Activated CD4-positive, alpha-beta T cell treated with anti-CD3 and anti-CD28 coated beads, Interleukin-2, amount 50 U/mL, for 1 hour (primary cell): Measurements from ENCODE around the gene HOXB6.
A peak's percentile ranks its signal among the peaks of the same experiment; 100 is the strongest.

Experiments
- DNase-seq: peaks from one replicate; pipeline ENCODE4 v3.0.0-alpha.2; 2020

Gene HOXB6

DNA sequence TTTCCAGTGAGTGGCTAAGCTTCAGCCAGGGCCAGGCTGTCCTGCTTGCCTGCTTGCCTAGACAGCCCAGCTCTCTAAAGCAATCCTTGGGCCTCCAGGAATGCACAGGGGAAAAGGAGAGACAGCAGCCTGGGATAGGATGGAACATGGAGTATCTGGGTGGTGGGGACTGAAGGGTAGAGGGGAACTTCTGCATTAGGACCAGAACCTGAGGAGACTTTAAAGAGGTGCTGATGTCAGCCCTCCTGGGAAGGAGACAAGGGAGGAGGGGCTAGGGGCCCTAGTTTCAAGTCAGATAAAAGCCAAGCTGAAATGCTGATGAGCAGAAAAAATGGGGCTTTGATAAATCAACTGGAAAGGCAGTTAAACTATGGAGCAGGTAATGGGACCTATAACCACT lies 4.2 kb upstream of the HOXB6 start:
- DNase-seq: no peak

DNA sequence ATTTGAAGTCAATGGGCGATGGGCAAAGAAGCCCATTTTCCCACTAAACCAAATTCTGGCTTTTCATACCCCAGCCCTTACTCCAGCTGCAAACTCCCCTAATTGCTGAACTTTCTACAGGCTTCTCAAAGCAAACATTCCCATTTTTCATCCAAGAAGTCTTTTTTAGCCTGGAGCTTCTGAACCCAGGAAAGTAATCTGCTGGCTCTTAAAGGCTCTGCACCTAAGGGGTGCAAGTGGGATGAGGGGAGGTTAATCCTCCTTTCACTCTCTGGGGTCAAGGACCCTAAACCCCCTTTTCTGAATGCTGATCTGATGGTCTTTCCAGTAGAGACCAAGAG lies 3.7 kb upstream of the HOXB6 start:
- no peak for DNase-seq

DNA sequence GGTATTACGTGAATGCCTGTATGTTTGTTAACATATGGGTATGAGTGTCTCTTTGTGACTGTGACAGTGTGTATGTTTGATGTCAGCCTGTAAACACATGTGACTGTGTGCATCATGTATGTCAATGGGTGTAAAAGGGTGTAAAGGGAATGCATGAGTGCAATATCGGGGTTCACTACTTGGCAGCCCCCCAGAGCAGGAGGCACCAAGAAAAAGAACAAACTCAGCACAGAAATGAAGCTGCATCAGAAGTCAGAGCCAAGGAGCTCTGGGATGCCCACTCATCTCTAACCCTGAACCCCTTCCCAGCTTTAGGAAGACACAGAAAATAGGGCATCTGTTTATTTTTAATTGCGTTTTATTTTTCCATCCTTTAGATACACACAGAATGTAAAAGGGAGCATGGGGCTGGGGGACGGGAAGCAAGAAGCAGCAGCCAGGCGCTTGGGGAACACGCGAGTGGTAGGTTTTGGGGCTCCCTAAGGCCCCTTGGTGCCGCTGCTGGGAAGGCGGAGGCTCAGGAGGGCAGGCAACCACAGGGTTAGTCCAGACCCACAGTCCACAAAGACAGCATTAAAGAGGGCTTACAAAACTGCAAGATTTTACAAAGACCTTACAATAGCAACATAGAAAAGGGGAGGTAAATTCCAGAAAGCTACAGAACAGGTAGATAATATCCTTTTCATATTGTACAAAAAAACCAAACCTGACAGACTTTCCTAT lies 2.3 kb upstream of the HOXB6 start:
- no peak for DNase-seq

DNA sequence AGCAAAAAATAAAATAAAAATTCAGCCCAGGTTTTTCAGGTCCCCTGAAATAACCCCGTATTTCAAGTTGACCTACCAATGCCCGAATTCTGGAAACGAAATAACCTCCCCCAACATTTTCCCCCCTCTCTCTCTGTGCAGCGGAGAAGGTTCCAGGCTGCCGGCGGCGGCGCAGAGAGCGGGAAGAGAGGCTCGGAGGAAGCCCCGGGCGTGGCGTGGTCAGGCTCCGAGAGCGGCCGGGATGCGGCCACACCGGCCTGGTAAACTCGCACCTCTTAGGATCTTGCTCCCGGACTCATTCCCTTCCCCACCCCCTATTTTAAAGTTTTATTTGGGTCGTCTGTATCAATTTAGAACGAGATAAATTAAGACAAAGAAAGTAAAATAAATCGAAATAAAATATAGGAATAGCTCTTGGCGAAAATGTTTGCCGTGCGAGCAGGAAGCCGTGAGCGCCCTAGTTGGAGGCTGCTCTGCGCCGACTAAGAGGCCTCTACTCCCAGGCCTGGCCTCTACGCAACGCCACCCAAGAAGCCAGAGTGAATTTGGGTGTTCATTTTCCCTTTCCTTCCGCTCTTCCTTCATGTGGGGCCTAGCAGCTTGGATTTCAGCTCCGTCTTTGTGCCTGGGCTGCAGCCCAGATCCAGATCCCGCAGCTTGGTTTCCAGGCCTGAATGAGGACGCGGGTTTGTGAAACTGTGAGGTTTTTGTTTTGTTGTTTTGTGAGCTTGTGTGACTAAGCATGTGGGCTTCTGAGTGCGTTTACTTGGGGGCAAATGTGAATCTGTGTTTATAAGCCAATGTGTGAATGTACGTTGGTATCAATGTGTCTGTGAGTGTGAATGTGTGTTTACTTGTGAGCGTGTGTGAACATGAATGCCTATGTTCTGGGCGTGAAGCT lies 1.5 kb upstream of the HOXB6 start:
- no peak for DNase-seq

DNA sequence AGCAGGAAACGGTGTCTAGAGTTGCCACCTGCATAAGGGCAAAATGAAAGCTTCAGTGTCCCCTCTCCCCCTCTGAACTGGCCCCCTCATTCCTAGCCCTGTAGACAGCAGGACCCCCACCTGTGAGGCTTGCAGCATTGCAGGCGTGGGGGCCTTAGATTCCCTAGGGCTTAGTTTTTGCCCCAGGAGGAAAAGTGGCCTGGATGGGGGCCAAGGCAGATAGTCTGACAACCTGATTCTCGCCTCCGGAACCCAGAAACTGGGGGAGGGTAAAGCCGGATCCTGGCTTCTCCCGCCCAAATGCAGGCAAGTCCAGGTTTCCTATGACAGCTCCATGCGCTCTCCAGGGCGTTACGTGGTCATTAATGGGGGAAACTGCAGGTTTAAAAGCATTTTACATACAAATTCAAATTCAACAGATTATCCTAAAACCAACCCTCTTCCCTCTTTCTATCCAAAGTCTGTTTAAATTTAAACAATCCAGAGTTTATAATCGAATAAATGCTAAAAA lies 678 bp upstream of the HOXB6 start:
- DNase-seq: no peak

DNA sequence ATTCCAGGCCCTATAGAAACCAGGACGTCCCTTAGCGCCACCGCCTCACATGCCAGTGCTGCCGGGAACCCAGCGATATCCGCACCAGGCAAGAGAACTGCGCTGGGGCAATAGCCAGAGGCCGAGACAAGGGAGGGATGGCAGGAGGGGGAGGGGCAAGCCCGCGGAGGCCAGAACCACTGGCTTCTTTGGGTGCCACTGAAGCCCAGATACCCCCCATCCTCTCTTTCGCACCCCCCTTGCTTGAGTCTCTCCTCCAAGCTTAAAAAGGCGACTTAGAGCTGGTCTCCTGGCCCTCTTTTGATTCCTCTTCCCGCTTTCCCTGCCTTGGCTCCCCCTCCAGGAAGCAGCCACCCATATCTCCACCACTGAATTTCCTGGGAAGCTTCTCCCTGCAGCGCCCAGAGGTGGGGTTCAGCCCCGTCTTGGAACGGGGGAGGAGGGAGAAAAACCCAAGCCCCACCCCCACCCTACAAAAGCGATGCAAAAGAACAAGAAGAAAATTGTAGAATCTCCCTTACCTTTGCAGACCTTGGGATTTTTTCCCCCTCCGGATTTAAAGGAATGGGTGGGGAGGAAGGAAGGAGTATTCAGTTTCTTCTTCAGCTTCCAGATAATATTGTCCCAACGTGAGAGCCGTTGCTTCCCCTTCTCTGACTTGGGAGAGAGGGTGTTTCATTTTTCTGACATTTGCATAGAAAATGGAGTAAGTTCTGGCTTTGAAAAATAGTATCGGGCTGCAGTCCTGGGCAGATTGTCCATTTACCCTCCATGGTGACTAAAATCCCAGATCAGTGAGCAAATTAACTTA lies 622 bp downstream of the HOXB6 start:
- DNase-seq: no peak

DNA sequence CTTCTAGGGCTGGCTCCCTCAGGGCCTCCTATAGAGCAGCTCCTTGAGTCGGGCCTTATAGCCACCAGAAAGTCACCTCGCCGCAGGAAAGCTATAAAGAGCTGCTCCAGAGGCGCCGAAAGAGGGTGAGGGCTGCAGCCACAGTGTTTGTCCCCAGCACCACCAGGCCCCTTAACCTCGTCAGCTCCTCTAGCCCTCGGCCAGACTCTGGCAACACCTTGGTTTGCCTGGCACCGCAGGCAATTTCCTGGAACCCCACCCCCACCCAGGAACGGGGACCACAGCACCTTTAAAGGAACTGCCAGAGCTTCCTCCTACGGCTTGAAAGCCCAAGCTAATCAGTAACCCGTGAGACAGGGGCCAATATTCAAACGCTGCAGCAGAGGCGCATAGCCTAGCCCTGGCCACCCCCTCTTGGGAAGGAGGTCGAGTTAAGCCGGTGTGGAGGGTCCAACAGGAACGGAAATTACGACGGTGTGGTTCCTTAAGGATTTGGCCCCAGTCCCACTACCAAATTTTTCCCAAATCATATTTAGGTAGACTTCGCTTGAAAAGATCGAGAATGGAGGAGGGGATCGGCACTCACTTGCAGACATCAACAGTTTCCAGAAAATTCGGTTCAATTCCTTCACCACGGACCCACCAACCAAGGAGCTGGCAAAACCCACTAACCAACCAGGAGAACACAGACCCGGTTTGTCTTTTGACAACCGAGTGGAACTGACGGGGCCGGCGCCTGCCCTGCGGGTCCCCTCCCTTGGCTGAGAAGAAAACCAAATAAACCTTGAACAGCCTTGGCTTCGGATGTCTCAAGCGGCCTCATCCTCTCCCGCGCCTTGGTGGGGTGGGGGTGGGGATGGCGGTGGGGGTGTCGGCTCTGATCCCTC lies 3.0 kb downstream of the HOXB6 start:
- no peak for DNase-seq

DNA sequence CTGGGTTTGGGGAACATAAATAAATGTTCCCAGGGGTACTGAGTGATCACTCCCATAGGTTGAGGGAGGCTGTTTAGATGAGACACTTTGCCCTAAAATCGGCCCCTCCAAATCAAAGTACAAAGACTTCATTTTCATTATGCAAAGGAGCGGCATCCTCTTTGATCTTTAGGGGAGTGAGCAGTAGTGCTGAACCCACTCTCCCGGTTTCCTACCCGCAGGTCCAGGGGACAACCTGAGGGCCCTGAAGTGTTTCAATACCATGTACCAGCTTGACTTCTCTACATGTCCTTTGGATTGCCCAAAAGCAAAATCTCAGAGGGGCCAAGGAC lies 3.6 kb downstream of the HOXB6 start:
- DNase-seq: no peak

DNA sequence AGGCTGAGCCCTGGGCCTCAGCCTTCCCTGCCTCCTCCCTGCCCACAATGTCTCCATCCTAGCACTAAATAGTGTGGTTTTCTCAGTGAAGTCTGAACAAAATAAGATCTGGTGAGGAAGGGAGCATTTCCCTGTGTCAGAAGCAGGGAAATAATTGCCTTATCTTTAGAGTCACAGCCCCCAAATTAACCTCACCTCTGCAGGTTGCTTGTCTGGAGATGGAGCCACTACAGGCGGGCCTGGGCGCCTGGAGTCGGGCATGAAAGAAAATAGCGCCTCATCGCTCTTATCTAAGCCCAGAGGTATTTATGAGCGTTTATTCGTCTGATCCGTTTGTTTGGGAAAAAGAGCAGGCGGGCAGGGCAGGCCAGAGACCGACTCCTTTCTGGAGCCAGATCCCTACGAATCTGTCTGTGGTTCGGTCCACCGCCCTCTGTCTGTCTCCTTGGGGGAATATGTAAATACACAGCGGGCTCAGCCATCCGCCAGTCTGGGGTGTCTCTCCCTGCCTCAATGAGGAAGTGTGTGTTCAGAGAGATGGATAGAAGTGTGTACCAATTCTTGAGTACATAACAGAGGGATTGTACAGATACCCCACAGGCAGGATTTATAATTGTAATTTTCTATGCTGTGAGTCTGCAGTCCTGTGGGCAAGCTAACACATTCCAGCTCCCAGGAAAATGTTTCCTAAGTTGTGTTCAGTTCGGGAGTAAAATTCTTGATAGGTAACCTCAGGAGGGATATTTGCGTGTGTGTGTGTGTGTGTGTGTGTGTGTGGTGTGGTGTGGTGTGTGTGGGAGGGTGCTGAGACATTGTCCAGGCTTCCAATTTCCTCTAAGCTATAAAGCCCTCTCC lies 4.3 kb downstream of the HOXB6 start:
- DNase-seq: no peak

DNA sequence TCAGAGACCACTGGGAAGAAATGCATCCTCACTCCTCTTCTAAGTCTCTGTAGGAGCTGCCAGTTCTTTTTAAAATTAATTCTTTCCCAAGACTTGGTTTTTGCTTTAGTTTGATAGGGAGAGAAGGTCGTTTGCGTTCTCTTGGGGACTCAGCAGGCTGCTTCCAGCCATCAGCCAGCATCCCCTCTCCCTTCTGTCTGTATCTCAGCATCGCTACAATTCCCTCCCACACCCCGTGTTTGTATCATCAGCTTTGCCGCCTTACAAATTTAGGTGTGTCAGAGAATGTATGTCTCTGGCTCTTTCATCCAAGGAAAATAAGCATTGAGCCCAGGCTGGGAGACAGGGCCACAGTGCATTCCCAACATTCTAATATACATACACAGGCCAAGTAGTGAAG lies 5.4 kb downstream of the HOXB6 start:
- no peak for DNase-seq

DNA sequence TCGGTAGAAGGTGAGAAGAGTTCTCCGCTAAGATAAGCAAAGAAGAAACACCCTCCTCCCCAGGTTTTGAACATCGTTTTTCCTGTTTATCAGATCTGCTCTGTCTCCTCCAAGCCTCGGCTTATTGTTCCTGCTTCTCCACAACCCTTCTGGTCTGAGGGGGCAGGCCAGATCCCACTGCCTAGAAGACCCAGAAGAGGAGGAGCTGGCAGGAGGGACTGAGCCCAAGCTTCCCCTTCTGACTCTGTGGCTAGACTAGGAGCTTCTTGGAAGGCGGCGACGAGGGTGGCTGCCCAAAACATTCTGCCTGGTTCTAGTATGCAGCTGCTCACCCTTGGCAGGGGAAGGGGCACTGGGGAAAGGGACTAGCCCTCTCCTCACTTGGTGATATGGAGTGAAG lies 6.0 kb downstream of the HOXB6 start:
- DNase-seq: no peak

DNA sequence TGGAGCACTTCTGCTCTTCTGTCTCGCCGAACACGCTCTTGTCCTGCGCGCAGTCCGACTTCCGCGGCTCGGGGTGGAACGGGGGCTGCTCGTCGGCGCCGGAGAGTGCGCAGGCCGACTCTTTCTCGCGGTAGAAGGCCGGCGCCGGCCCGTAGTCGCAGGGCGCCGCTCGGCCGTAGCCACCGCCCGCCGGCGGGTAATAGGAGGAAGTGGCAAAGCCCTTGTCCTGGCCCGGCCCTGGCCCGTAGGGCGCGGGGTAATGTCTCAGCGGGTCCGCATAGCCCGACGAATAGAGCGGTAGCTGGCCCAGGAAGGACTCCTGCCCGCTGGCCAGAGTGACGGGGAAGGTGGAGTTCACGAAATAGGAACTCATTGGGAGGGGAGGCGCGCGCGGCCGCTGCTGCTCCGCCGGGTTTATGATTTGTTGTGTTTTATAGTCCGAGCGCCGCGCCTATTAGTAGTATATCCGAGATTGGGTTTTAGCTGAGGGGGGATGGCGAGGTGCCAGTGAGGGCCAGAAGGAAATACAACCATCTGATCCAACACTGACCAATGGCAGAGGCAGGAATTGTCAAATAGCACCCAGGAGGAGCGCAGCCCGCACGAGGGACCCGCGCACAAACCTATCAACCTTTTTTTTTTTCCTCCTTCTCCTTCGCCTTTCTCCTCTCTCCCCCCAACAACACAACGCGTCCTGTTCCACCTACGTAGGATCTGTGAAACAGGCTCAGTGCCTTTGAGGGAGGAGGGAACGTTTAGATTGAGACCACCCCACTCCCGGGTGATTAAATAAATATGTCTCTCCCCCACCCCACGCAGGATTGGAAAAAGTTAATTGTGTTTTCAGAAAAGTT lies 6.8 kb downstream of the HOXB6 start:
- DNase-seq: no peak

DNA sequence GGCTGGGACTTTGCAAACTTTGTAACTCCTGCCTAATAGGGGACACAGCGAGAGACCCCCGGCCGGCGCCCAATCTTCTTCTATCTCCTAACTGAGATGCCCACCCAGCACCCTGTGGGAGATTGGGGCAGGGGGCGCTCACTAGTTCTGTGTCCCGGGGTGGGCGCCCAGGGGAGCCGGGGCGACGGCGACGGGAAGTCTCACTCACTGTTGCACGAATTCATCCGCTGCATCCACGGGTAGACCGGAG lies 7.3 kb downstream of the HOXB6 start:
- DNase-seq: no peak

DNA sequence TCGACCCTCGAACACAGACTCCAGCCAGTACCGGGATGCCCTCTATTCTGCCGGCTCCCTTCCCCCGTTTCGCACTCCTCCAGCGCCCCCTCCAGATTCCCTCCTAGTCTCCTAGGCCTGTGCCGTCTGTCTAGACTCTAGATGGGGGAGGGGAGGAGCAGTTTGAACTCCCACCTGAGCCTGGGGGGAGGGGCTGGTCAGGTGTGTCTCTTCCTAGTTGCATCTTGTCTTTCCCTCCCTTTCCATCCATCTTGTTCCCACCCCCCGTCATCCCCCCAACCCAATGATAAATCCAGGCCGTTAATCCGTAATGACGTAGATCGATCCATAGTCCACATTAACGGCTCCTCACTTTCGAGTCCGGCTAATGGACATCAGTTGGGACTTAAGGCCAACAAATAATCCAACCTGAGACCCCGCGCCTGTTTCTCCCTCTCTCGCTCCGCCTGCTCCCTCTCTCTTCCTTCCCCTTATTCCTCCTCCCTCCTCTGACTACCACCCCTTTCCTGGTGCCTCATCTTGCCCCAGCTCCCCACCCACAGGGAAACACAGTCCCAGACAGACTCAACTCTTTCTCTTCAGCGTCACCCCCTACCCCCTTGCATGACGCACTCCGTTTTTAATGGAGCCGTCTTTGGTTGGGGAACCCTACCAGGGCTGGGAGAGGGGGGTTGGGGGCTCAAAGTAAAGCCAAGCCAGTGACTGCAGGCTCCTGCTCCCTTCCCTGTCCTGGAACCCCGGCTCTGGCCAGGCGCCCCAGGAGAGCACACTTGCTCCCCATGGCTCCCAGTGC lies 7.9 kb downstream of the HOXB6 start:
- no peak for DNase-seq

DNA sequence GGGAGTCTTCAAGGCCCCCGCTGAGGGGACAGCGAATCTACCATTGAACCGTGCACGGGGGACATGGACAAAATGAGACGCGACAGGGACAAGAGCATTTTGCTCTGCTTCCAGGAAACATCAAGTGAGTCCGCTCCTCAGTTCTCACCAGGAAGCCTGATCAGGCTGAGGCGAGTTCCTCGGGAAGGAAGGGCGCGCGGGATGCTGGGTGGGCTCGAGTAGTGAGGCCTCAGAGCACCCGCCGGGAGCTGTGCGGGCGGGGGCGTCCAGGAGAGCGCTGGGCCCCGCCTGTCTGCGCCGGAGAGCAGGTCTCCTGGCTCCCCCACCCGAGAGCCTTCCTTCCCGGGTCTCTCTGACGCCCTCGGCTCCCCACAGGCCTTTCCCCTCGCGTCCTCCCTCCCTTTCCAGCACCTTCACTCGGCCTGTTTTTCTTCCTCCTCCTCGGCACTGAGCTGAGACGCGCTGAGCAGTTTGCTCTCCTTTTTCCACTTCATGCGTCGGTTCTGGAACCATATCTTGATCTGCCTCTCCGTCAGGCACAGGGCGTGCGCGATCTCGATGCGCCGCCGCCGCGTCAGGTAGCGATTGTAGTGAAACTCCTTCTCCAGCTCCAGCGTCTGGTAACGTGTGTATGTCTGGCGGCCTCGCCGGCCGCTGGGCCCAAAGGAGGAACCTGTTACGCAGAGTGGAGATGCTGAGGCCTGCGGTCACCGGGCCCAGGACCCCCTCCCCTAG lies 8.6 kb downstream of the HOXB6 start:
- peak; percentile 47 for DNase-seq

DNA sequence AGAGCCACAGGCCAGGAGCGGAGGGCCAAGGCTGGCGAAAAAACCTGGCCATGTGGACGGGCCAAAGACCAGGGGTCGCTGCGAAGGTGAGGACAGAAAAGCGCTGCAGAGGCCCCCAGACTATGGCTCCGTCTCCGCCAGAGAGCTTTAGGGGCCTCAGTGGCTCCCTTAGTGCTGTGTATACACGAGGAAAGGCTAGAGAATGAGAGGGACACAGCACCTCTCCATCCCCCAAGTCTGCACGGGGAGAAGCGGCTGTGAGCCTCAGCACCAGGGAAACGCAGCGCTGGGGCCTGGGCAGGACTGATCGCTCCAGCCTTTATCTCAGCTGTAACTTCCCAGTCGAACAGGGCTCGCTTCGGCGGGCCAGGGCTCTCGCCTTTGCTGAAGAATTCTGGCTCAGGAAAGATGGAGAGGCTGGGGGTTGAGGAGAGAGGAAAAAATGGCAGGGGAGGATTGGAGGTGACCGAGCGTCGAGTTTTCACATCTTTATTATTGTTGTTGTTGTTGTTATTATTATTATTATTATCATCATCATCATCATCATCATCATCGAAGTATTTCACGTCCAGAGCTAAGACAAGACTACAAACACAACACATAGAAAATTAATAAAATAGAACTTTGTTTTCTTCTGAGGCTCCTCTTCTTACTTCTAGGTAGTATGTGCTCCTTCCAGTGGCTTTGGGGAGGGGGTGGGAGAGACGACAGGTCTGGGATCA lies 9.3 kb downstream of the HOXB6 start:
- no peak for DNase-seq

DNA sequence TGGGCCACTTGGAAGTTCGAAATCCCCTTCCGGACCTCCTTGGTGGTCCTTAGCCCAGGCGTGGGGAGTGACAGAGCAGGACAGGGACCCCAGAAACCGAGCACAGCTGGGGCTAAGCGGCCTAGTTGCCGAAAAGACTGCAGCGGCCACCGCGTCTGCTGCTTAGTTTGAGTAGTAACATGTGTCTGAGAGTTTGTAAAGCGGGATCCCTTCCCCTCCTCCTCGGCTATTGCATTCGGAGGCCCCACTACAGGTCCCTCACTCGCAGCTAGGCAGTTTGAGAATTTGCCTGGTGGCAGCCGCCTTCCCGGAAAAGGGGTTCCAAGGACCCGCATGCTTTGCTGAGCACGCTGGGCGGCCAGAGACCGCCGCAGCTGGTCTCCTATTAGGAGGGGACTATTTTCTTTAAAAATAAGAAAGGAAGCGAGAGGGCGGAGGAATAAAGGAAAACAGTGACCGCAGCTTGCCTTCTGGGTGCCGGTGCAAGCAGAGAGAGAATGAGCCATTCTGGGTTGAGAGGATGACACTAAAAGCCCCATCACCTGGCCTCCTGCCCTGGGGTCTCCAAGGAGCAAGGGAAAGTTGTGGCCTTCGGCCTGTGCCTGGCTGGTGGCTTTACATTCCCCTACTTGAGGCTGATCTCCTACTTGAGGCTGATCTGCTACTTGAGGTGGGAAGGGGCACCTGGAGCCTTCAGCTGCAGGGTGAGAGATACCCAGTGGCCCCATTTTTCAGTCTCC lies 10.1 kb downstream of the HOXB6 start:
- DNase-seq: no peak
